Measurements from ENCODE around the gene CALML5.

- no peak for TF ChIP-seq SIN3A (IDR thresholded peaks at IDR 0.05; ENCODE audit: borderline replicate concordance, low read depth, low read length)
- TF ChIP-seq CTCF (IDR thresholded peaks at IDR 0.05), result no peak
- TF ChIP-seq, protein P1, sequence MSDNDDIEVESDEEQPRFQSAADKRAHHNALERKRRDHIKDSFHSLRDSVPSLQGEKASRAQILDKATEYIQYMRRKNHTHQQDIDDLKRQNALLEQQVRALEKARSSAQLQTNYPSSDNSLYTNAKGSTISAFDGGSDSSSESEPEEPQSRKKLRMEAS (IDR thresholded peaks at IDR 0.05; ENCODE audit: low read depth), result no peak
- TF ChIP-seq EP300 (IDR thresholded peaks at IDR 0.05; ENCODE audit: borderline replicate concordance in 1 of 2, low read depth in 1 of 2, low read length in 1 of 2), result no peak
- TF ChIP-seq MXI1 (IDR thresholded peaks at IDR 0.05; ENCODE audit: low read depth, low read length), result no peak
Observed at GRCh38 chr10:5531558-5532306, 32.4 kb upstream of the CALML5 start.

Data from SK-N-SH (cell line).